HEK293T (cell line): ENCODE data around the gene TRPM8.

ENCODE experiments used
- ARNT ChIP-seq: fragments of 450-650 bp; IDR thresholded peaks from 2 replicates; pipeline ENCODE4 v1.6.1; 2017; ENCODE audit warnings: mild to moderate bottlenecking
- BHLHE40 ChIP-seq: fragments of 450-650 bp; IDR thresholded peaks from 2 replicates; pipeline ENCODE4 v1.6.1; 2016; ENCODE audit warnings: mild to moderate bottlenecking, moderate library complexity, borderline replicate concordance
- FOXA1 ChIP-seq: fragments of 450-650 bp; IDR thresholded peaks from 2 replicates; pipeline ENCODE4 v1.6.1; 2016; ENCODE audit warnings: mild to moderate bottlenecking
- FOXM1 ChIP-seq: fragments of 450-650 bp; IDR thresholded peaks from 2 replicates; pipeline ENCODE4 v1.6.1; 2017; ENCODE audit warnings: mild to moderate bottlenecking, borderline replicate concordance
- HDGF ChIP-seq: fragments of 450-650 bp; IDR thresholded peaks from 2 replicates; pipeline ENCODE4 v1.6.1; 2017; ENCODE audit warnings: antibody characterized with exemption, borderline replicate concordance
- NFRKB ChIP-seq: fragments of 450-650 bp; IDR thresholded peaks from 2 replicates; pipeline ENCODE4 v1.6.1; 2016; ENCODE audit warnings: mild to moderate bottlenecking, moderate library complexity
- SP1 ChIP-seq: fragments of 450-650 bp; IDR thresholded peaks from 2 replicates; pipeline ENCODE4 v1.6.1; 2017
- SUZ12 ChIP-seq: fragments of 450-650 bp; IDR thresholded peaks from 2 replicates; pipeline ENCODE4 v1.6.1; 2016; ENCODE audit warnings: mild to moderate bottlenecking
- TARDBP ChIP-seq: fragments of 450-650 bp; IDR thresholded peaks from 2 replicates; pipeline ENCODE4 v1.6.1; 2016

DNA sequence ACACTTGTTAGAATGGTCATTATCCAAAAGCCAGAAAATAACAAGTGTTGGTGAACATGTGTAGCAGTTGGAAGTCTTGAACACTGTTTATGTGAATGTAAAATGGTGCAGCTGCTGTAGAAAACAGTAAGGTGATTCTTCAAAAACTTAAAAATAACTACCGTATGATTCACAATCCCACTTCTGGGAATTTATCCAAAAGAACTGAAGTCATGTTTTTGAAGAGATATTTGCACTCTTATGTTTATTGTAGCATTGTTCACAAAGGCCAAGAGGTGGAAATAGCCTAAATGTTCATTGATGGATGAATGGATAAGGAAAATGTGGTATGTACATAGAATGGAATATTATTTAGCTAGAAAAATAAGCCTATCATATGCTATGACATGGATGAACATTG lies 127.0 kb downstream of the TRPM8 start:
- TF ChIP-seq NFRKB, result no peak
- TF ChIP-seq FOXA1, result no peak
- TF ChIP-seq SUZ12, result no peak
- TF ChIP-seq BHLHE40, result no peak
- no peak for TF ChIP-seq SP1
- no peak for TF ChIP-seq HDGF
- TF ChIP-seq ARNT, result no peak
- no peak for TF ChIP-seq TARDBP
- TF ChIP-seq FOXM1, result no peak
